IMR-90 (cell line): ENCODE measurements around the gene HYAL4. TPM values are rescaled to one million over a fixed set of nuclear protein-coding genes. Genes with fewer than 3 reads are reported as not detected.

ENCODE experiments used
- ATAC-seq: fragments of 200-7000 bp; cut with Tn5 transposase; 2 replicates; pipeline ENCODE4 v1.9.1; 2020; ENCODE audit warnings: low read depth, mild to moderate bottlenecking, moderate library complexity
- BruUV-seq: library from RNA; stranded (reverse); fragments of 400-500 nt; replicated peaks from 2 replicates; lab custom pipeline; 2021; lab: Mats Ljungman, UMichigan
- CTCF ChIA-PET: fragments of 300-600 bp; formaldehyde crosslinking; extraction: SDS; loops from one replicate; lab custom pipeline; 2021; ENCODE audit warnings: antibody characterized with exemption; lab: Yijun Ruan, JAX
- POLR2A ChIA-PET: fragments of 300-600 bp; sonication (Branson Sonifier 250); formaldehyde crosslinking; loops from one replicate; lab custom pipeline; 2022; ENCODE audit warnings: antibody characterized with exemption; ENCODE audit not compliant: unreplicated experiment; lab: Charles Lee
- DNase-seq: peaks from one replicate; pipeline ENCODE4 v3.0.0; 2013
- H2AFZ ChIP-seq: replicated peaks from 2 replicates; pipeline ENCODE3; 2013; ENCODE audit warnings: low read length, mild to moderate bottlenecking; ENCODE audit not compliant: poor library complexity
- H2AK5ac ChIP-seq: 2 replicates; pipeline ENCODE4 v1.6.1; 2013; ENCODE audit warnings: low read depth, low read length, inconsistent platforms
- H2AK9ac ChIP-seq: replicated peaks from 2 replicates; pipeline ENCODE3; 2013; ENCODE audit warnings: mild to moderate bottlenecking, low read depth, low read length, moderate library complexity; ENCODE audit not compliant: poor library complexity
- H2BK120ac ChIP-seq: 2 replicates; pipeline ENCODE4 v1.6.1; 2013; ENCODE audit warnings: low read depth, low read length, inconsistent platforms
- H2BK15ac ChIP-seq: 3 replicates; pipeline ENCODE4 v1.6.1; 2013; ENCODE audit warnings: low read depth, low read length, inconsistent platforms
- H2BK20ac ChIP-seq: 2 replicates; pipeline ENCODE4 v1.6.1; 2013; ENCODE audit warnings: low read depth, mild to moderate bottlenecking, inconsistent platforms, low read length, moderate library complexity
- H2BK5ac ChIP-seq: 2 replicates; pipeline ENCODE4 v1.6.1; 2013; ENCODE audit warnings: mild to moderate bottlenecking, low read depth, low read length, inconsistent platforms; ENCODE audit not compliant: poor library complexity, severe bottlenecking
- H3K14ac ChIP-seq: replicated peaks from 2 replicates; pipeline ENCODE4 v1.6.1; 2013; ENCODE audit warnings: low read depth, low read length, inconsistent platforms
- H3K18ac ChIP-seq: 2 replicates; pipeline ENCODE4 v1.6.1; 2013; ENCODE audit warnings: low read depth, low read length, control low read depth
- H3K23ac ChIP-seq: 2 replicates; pipeline ENCODE4 v1.6.1; 2013; ENCODE audit warnings: low read depth, low read length, inconsistent platforms
- H3K27ac ChIP-seq: 2 replicates; pipeline ENCODE4 v1.5.1; 2013; ENCODE audit warnings: mild to moderate bottlenecking, control low read depth, low read length; ENCODE audit not compliant: insufficient read depth
- H3K27me3 ChIP-seq: 2 replicates; pipeline ENCODE4 v1.6.1; 2013; ENCODE audit warnings: low read length; ENCODE audit not compliant: control insufficient read depth, insufficient read depth
- H3K36me3 ChIP-seq: 2 replicates; pipeline ENCODE4 v1.6.1; 2013; ENCODE audit warnings: low read length, mixed read lengths; ENCODE audit not compliant: control insufficient read depth, insufficient read depth
- H3K4ac ChIP-seq: 2 replicates; pipeline ENCODE4 v1.6.1; 2013; ENCODE audit warnings: low read depth, low read length, inconsistent platforms
- H3K4me1 ChIP-seq: 2 replicates; pipeline ENCODE4 v1.6.1; 2013; ENCODE audit warnings: low read length, mixed read lengths; ENCODE audit not compliant: control insufficient read depth, insufficient read depth
- H3K4me2 ChIP-seq: 2 replicates; pipeline ENCODE4 v1.6.1; 2013; ENCODE audit warnings: low read depth, mild to moderate bottlenecking, control low read depth, low read length, moderate library complexity
- H3K4me3 ChIP-seq: 2 replicates; pipeline ENCODE4 v1.5.1; 2013; ENCODE audit warnings: low read depth, mild to moderate bottlenecking, control low read depth, low read length, moderate library complexity; ENCODE audit not compliant: insufficient read depth
- H3K56ac ChIP-seq: 2 replicates; pipeline ENCODE4 v1.6.1; 2013; ENCODE audit warnings: low read length, inconsistent platforms; ENCODE audit not compliant: insufficient read depth; ENCODE audit errors: extremely low read depth
- H3K79me1 ChIP-seq, 2 experiments: 2 replicates each; pipeline ENCODE4 v1.6.1; 2013; ENCODE audit warnings: low read length in 2 of 2, inconsistent platforms in 1 of 2, low read depth in 1 of 2
- H3K9ac ChIP-seq: 2 replicates; pipeline ENCODE4 v1.6.1; 2013; ENCODE audit warnings: low read depth, low read length, control low read depth
- H3K9me1 ChIP-seq: 2 replicates; pipeline ENCODE4 v1.6.1; 2013; ENCODE audit warnings: low read length, inconsistent platforms; ENCODE audit not compliant: insufficient read depth
- H3K9me3 ChIP-seq: 2 replicates; pipeline ENCODE4 v1.6.1; 2013; ENCODE audit warnings: low read length; ENCODE audit not compliant: control insufficient read depth, insufficient read depth
- H4K20me1 ChIP-seq: 2 replicates; pipeline ENCODE4 v1.6.1; 2013; ENCODE audit warnings: low read length, inconsistent platforms; ENCODE audit not compliant: insufficient read depth
- H4K5ac ChIP-seq: 2 replicates; pipeline ENCODE4 v1.6.1; 2013; ENCODE audit warnings: mild to moderate bottlenecking, low read depth, low read length, control low read depth
- H4K8ac ChIP-seq, 2 experiments: 2 replicates each; pipeline ENCODE4 v1.6.1; 2013; ENCODE audit warnings: low read depth in 2 of 2, low read length in 2 of 2, control low read depth in 1 of 2, inconsistent platforms in 1 of 2
- H4K91ac ChIP-seq: 2 replicates; pipeline ENCODE4 v1.6.1; 2013; ENCODE audit warnings: low read depth, low read length, inconsistent platforms; ENCODE audit not compliant: insufficient read depth
- BHLHE40 ChIP-seq: fragments of 150-350 bp; IDR thresholded peaks from 2 replicates; pipeline ENCODE4 v1.6.1; 2016; ENCODE audit warnings: mild to moderate bottlenecking, low read depth, low read length
- CEBPB ChIP-seq: IDR thresholded peaks from 2 replicates; pipeline ENCODE4 v1.6.1; 2012; ENCODE audit warnings: low read depth, low read length, improper control_type of control experiment
- CHD1 ChIP-seq: IDR thresholded peaks from 2 replicates; pipeline ENCODE4 v1.6.1; 2012; ENCODE audit warnings: low read depth, low read length, improper control_type of control experiment
- CTCF ChIP-seq: conservative IDR thresholded peaks from 2 replicates; pipeline ENCODE4 v1.5.1; 2012; ENCODE audit warnings: mild to moderate bottlenecking, low read depth, low read length, improper control_type of control experiment
- FOS ChIP-seq: fragments of 150-350 bp; IDR thresholded peaks from 2 replicates; pipeline ENCODE4 v1.6.1; 2016; ENCODE audit warnings: low read depth, low read length
- MAFK ChIP-seq: IDR thresholded peaks from 2 replicates; pipeline ENCODE4 v1.6.1; 2012; ENCODE audit warnings: low read depth, low read length, improper control_type of control experiment
- MAZ ChIP-seq: IDR thresholded peaks from 2 replicates; pipeline ENCODE4 v1.6.1; 2012; ENCODE audit warnings: low read depth, mild to moderate bottlenecking, low read length, improper control_type of control experiment, moderate library complexity, borderline replicate concordance
- MXI1 ChIP-seq: IDR thresholded peaks from 2 replicates; pipeline ENCODE4 v1.6.1; 2012; ENCODE audit warnings: low read depth, mild to moderate bottlenecking, low read length, moderate library complexity, borderline replicate concordance
- NFE2L2 ChIP-seq: fragments of 150-350 bp; IDR thresholded peaks from 2 replicates; pipeline ENCODE4 v1.6.1; 2016; ENCODE audit warnings: low read depth, mild to moderate bottlenecking, low read length
- POLR2A ChIP-seq: IDR thresholded peaks from 2 replicates; pipeline ENCODE4 v1.6.1; 2012; ENCODE audit warnings: mild to moderate bottlenecking, low read depth, low read length
- RAD21 ChIP-seq: IDR thresholded peaks from 2 replicates; pipeline ENCODE4 v1.6.1; 2012; ENCODE audit warnings: low read length, improper control_type of control experiment
- RCOR1 ChIP-seq: IDR thresholded peaks from 2 replicates; pipeline ENCODE4 v1.6.1; 2012; ENCODE audit warnings: mild to moderate bottlenecking, low read length, improper control_type of control experiment; ENCODE audit not compliant: insufficient replicate concordance
- RFX5 ChIP-seq: IDR thresholded peaks from 2 replicates; pipeline ENCODE4 v1.8.0; 2012; ENCODE audit warnings: low read depth, mild to moderate bottlenecking, low read length, moderate library complexity
- SMC3 ChIP-seq: fragments of 150-350 bp; IDR thresholded peaks from 2 replicates; pipeline ENCODE4 v1.6.1; 2016; ENCODE audit warnings: low read depth, mild to moderate bottlenecking, antibody characterized with exemption, low read length, moderate library complexity
- USF2 ChIP-seq: fragments of 150-350 bp; IDR thresholded peaks from 2 replicates; pipeline ENCODE4 v1.6.1; 2017; ENCODE audit warnings: mild to moderate bottlenecking, antibody characterized with exemption, low read length, low read depth
- WGBS, 2 experiments: methylation state at CpG; one replicate each; pipeline versions ENCODE4 v1.1.5 to v1.1.7; 2013; ENCODE audit warnings: missing lambda C conversion rate in 2 of 2; ENCODE audit not compliant: insufficient read length in 1 of 2; ENCODE audit errors: extremely low coverage in 2 of 2; 5-methylcytosine and 5-hydroxymethylcytosine counted together
- dilution Hi-C: fragments of 300-500 bp; cut with HindIII; formaldehyde crosslinking; loops from one replicate; pipeline ENCODE4 v1.14.3; 2018; ENCODE audit warnings: low sequenced_read_pairs; ENCODE audit not compliant: unreplicated experiment
- in situ Hi-C: fragments of 300-500 bp; cut with MboI; formaldehyde crosslinking; loops from 3 replicates; pipeline ENCODE4 v1.14.3; 2019; ENCODE audit warnings: low sequenced_read_pairs, inconsistent platforms, mixed read lengths
- intact Hi-C: fragments of 100-400 bp; cut with micrococcal nuclease; formaldehyde crosslinking; loops from 2 replicates; pipeline ENCODE4 v1.10.0; 2022
- polyA plus RNA-seq, 3 experiments: library from polyadenylated mRNA; depleted of rRNA; stranded (reverse); fragments of >200 nt; gene quantifications; 2 replicates each; pipeline ENCODE4 v1.2.3, GENCODE V29; 2012; ENCODE audit warnings: low replicate concordance in 1 of 3
- total RNA-seq: library from RNA; depleted of rRNA; stranded (reverse); fragments of >200 nt; gene quantifications from 2 replicates; pipeline ENCODE4 v1.2.3, GENCODE V29; 2012
- TF ChIP-seq, protein P1 (sequence below): fragments of 150-350 bp; IDR thresholded peaks from 2 replicates; pipeline ENCODE4 v1.6.1; 2016; ENCODE audit warnings: low read depth, mild to moderate bottlenecking, low read length, moderate library complexity, borderline replicate concordance

Gene HYAL4
- total and polyA plus RNA-seq, 2 of the 4 experiments (the other 2 are of a cell fraction): not detected

DNA sequence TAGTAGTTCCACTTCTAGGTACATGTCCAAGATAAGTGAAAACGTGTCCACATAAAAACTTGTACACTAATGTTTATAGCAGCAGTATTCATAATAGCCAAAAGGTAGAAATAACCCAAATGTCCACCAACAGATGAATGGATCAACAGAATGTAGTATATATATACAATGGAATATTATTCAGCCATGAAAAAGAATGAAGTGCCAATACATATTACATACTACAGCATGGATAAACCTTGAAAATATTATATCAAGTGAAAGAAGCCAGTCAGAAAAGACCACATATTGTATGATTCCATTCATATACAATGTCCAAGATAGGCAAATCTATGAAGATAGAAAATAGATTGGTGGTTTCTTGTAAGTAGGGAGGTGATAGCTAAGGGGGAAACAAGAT is 48.4 kb upstream of the HYAL4 start:
- no CpG with 5 or more reads among the region's 1 CpG for WGBS, 2 experiments
- H3K9me1 ChIP-seq: no peaks in the 10 kb centered on the region; the same call in 1 of the 2 replicates
- H2BK120ac ChIP-seq: no peak overlapping the region
- no peak overlapping the region for H3K56ac ChIP-seq
- no peak overlapping the region for H3K18ac ChIP-seq
- no peaks in the 10 kb centered on the region for H4K20me1 ChIP-seq
- no peak overlapping the region for H3K23ac ChIP-seq
- H2BK20ac ChIP-seq: no peak overlapping the region
- peaks cover 4% of the 10 kb centered on the region; the same call in 1 of the 2 replicates for H3K27me3 ChIP-seq
- H2BK15ac ChIP-seq: no peak overlapping the region
- H2BK5ac ChIP-seq: no peak overlapping the region
- no peak overlapping the region for H3K4me3 ChIP-seq
- no peak overlapping the region for H2AFZ ChIP-seq
- H2AK5ac ChIP-seq: no peak overlapping the region
- H3K27ac ChIP-seq: no peak overlapping the region
- H3K79me1 ChIP-seq: no peaks in the 10 kb centered on the region
- peaks cover 2% of the 10 kb centered on the region; the same call in 1 of the 2 replicates for H3K4me1 ChIP-seq
- intact Hi-C loops (loop anchor here (5.0 to 10.0 kb wide), 4 partner anchors 44 to 1058 kb away; no protein-coding TSS in a partner anchor), in situ Hi-C loops (no loop called here), dilution Hi-C loops (no loop called here)
- no peak overlapping the region for H3K9ac ChIP-seq
- no peaks in the 10 kb centered on the region for H3K36me3 ChIP-seq
- H2AK9ac ChIP-seq: no peak overlapping the region
- H4K91ac ChIP-seq: no peak overlapping the region
- ATAC-seq: no peak
- CTCF ChIA-PET: no interaction called here
- no peak overlapping the region for H4K8ac ChIP-seq
- H3K9me3 ChIP-seq: no peaks in the 10 kb centered on the region
- no peak overlapping the region for H3K4me2 ChIP-seq
- H3K14ac ChIP-seq: no peak overlapping the region
- TF ChIP-seq FOS (no peak), RAD21 (no peak), RFX5 (no peak), CTCF (no peak), CHD1 (no peak), MAZ (no peak), SMC3 (no peak), USF2 (no peak), MXI1 (no peak), POLR2A (no peak), MAFK (no peak), CEBPB (no peak), RCOR1 (no peak), BHLHE40 (no peak), NFE2L2 (no peak)
- TF ChIP-seq, protein P1, sequence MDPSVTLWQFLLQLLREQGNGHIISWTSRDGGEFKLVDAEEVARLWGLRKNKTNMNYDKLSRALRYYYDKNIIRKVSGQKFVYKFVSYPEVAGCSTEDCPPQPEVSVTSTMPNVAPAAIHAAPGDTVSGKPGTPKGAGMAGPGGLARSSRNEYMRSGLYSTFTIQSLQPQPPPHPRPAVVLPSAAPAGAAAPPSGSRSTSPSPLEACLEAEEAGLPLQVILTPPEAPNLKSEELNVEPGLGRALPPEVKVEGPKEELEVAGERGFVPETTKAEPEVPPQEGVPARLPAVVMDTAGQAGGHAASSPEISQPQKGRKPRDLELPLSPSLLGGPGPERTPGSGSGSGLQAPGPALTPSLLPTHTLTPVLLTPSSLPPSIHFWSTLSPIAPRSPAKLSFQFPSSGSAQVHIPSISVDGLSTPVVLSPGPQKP: no peak
- no TSS peak for BruUV-seq
- H3K4ac ChIP-seq: no peak overlapping the region
- H4K5ac ChIP-seq: no peak overlapping the region
- POLR2A ChIA-PET: no interaction called here
- DNase-seq: no peak
